Panc1 (cell line): ENCODE data around the gene F2R. TPM values are rescaled to one million over a fixed set of nuclear protein-coding genes. Genes with fewer than 3 reads are reported as not detected.

Experiments
- ATAC-seq: fragments of 200-7000 bp; cut with Tn5 transposase; 2 replicates; pipeline ENCODE4 v1.9.1; 2020; ENCODE audit warnings: mild to moderate bottlenecking, moderate library complexity
- BruUV-seq: library from RNA; stranded (reverse); fragments of 400-500 nt; replicated peaks from 2 replicates; lab custom pipeline; 2021; lab: Mats Ljungman, UMichigan
- CTCF ChIA-PET: fragments of 300-600 bp; sonication (Branson Sonifier 250); formaldehyde crosslinking; loops from one replicate; lab custom pipeline; 2022; ENCODE audit warnings: antibody characterized with exemption; lab: Charles Lee
- POLR2A ChIA-PET: fragments of 300-600 bp; sonication (Branson Sonifier 250); formaldehyde crosslinking; loops from one replicate; lab custom pipeline; 2022; ENCODE audit warnings: antibody characterized with exemption; lab: Charles Lee
- DNase-seq: peaks from one replicate; pipeline ENCODE4 v3.0.0-alpha.2; 2010; ENCODE audit warnings: low read depth, low spot score
- H3K27ac ChIP-seq: 2 replicates; pipeline ENCODE4 v1.5.1; 2011; ENCODE audit warnings: mild to moderate bottlenecking, low read length, inconsistent platforms
- H3K27me3 ChIP-seq: fragments of 200-500 bp; sonication (Bioruptor generic); 2 replicates; pipeline ENCODE4 v1.6.0; 2014; ENCODE audit warnings: low read length, inconsistent platforms; ENCODE audit not compliant: control insufficient read depth, insufficient read depth
- H3K36me3 ChIP-seq: fragments of 200-500 bp; sonication (Bioruptor generic); 2 replicates; pipeline ENCODE4 v1.5.1; 2014; ENCODE audit warnings: inconsistent platforms, mild to moderate bottlenecking, low read length, moderate library complexity; ENCODE audit not compliant: control insufficient read depth, insufficient read depth
- H3K4me1 ChIP-seq: 2 replicates; pipeline ENCODE4 v1.5.1; 2011; ENCODE audit warnings: inconsistent platforms, mild to moderate bottlenecking, low read length, moderate library complexity; ENCODE audit not compliant: control insufficient read depth, insufficient read depth
- H3K4me3 ChIP-seq, 2 experiments: 2 replicates each; pipeline ENCODE4 v1.5.1; 2011 to 2012; ENCODE audit warnings: low read depth in 2 of 2, low read length in 2 of 2, mild to moderate bottlenecking in 2 of 2, inconsistent platforms in 1 of 2, moderate library complexity in 1 of 2
- H3K9me3 ChIP-seq: fragments of 200-500 bp; sonication (Bioruptor generic); 2 replicates; pipeline ENCODE4 v1.5.1; 2014; ENCODE audit warnings: low read depth, mild to moderate bottlenecking, inconsistent platforms, low read length, moderate library complexity; ENCODE audit not compliant: control insufficient read depth, insufficient read depth
- CTCF ChIP-seq: fragments of 450-650 bp; IDR thresholded peaks from 2 replicates; pipeline ENCODE4 v1.5.1; 2017; ENCODE audit warnings: mild to moderate bottlenecking
- POLR2AphosphoS5 ChIP-seq: IDR thresholded peaks from 2 replicates; pipeline ENCODE4 v1.6.1; 2012; ENCODE audit warnings: mild to moderate bottlenecking, low read depth, low read length, moderate library complexity
- REST ChIP-seq, 2 experiments: IDR thresholded peaks; 2 replicates each; pipeline ENCODE4 v1.6.1; 2011 to 2012; ENCODE audit warnings: low read depth in 2 of 2, control low read depth in 1 of 2, low read length in 1 of 2, mild to moderate bottlenecking in 1 of 2, moderate library complexity in 1 of 2; ENCODE audit not compliant: insufficient read depth in 1 of 2
- SIN3A ChIP-seq: IDR thresholded peaks from 2 replicates; pipeline ENCODE4 v1.6.1; 2012; ENCODE audit warnings: low read depth, mild to moderate bottlenecking, low read length, moderate library complexity, borderline replicate concordance; ENCODE audit not compliant: insufficient read depth
- TCF7L2 ChIP-seq: IDR thresholded peaks from 2 replicates; pipeline ENCODE4 v1.6.1; 2011; ENCODE audit warnings: mild to moderate bottlenecking, low read depth, low read length, inconsistent platforms
- in situ Hi-C: cut with HindIII; loops from 2 replicates; pipeline ENCODE4 v1.10.0; 2016; ENCODE audit warnings: low sequenced_read_pairs, low pct_unique_long_range_greater_than_20kb
- intact Hi-C: fragments of 100-400 bp; cut with micrococcal nuclease; formaldehyde crosslinking; loops from one replicate; pipeline ENCODE4 v1.10.0; 2022; ENCODE audit not compliant: unreplicated experiment
- total RNA-seq: library from RNA; stranded (reverse); gene quantifications from one replicate; pipeline ENCODE4 v1.2.1, GENCODE V29; 2021; ENCODE audit not compliant: unreplicated experiment

Gene F2R
- total RNA-seq, 1 experiment from 2014 or later: 26.0 TPM

- TF ChIP-seq TCF7L2: no peak
- no peak for TF ChIP-seq SIN3A
- TF ChIP-seq CTCF: no peak
- no peak for TF ChIP-seq REST (IDR thresholded peaks at IDR 0.05; ENCODE audit: insufficient read depth in 1 of 2, low read depth in 2 of 2, low read length in 1 of 2)
- no peak for TF ChIP-seq POLR2AphosphoS5
- DNase-seq (no peak), ATAC-seq (no peak)
- Histone ChIP-seq H3K36me3 (no peaks in the 10 kb centered on the region), H3K27ac (no peak overlapping the region), H3K4me3 (no peak overlapping the region), H3K9me3 (no peaks in the 10 kb centered on the region), H3K27me3 (no peaks in the 10 kb centered on the region), H3K4me1 (peaks cover 7% of the 10 kb centered on the region; the same call in 1 of the 2 replicates)
- CTCF ChIA-PET: no interaction called here
- intact Hi-C loops: no loop called here
- no TSS peak for BruUV-seq
- POLR2A ChIA-PET: interaction anchor here (0.7 kb wide), 1 partner anchor 65 kb away, joined by 3 read pairs; no protein-coding TSS in a partner anchor
- in situ Hi-C loops: no loop called here
Observed at GRCh38 chr5:76742583-76742982, 26.7 kb downstream of the F2R start.

- ChIA-PET POLR2A (no interaction called here), CTCF (interaction anchor here (0.9 kb wide), 1 partner anchor 30 kb away, joined by 3 read pairs; no protein-coding TSS in a partner anchor)
- Histone ChIP-seq H3K27ac (no peak overlapping the region), H3K4me3 (no peak overlapping the region), H3K27me3 (no peaks in the 10 kb centered on the region), H3K36me3 (no peaks in the 10 kb centered on the region), H3K9me3 (no peaks in the 10 kb centered on the region), H3K4me1 (peaks cover under 1% of the 10 kb centered on the region; the same call in 1 of the 2 replicates)
- no TSS peak for BruUV-seq
- in situ Hi-C loops (no loop called here), intact Hi-C loops (no loop called here)
- no peak for TF ChIP-seq SIN3A
- ATAC-seq (no peak), DNase-seq (no peak)
Observed at GRCh38 chr5:76744632-76745031, 28.7 kb downstream of the F2R start.

- no peaks in the 10 kb centered on the region for H3K9me3 ChIP-seq
- ChIA-PET CTCF (no interaction called here), POLR2A (no interaction called here)
- in situ Hi-C loops (no loop called here), intact Hi-C loops (no loop called here)
- no peaks in the 10 kb centered on the region for H3K4me1 ChIP-seq
- no TSS peak for BruUV-seq
- no peak overlapping the region for H3K4me3 ChIP-seq
- H3K36me3 ChIP-seq: no peaks in the 10 kb centered on the region
- no peak for TF ChIP-seq REST (IDR thresholded peaks at IDR 0.05; ENCODE audit: insufficient read depth in 1 of 2, low read depth in 2 of 2, low read length in 1 of 2)
- TF ChIP-seq TCF7L2: no peak
- no peak for TF ChIP-seq POLR2AphosphoS5
- TF ChIP-seq CTCF: no peak
- no peak for TF ChIP-seq SIN3A
- no peak overlapping the region for H3K27ac ChIP-seq
- no peak for ATAC-seq
- no peaks in the 10 kb centered on the region for H3K27me3 ChIP-seq
- DNase-seq: no peak
Observed at GRCh38 chr5:76745670-76746069, 29.7 kb downstream of the F2R start.
